HG03521 (cell line): ENCODE results near the gene CNTNAP2.
"Not testable (repeated sequence)": the region's sequence is repeated elsewhere in the genome, so short reads cannot be mapped to it uniquely, and the experiment has no call there.

Experiments used
- ATAC-seq: cut with Tn5 transposase; IDR thresholded peaks from one replicate; pipeline ENCODE4 v1.9.1; 2021; ENCODE audit warnings: mild to moderate bottlenecking, moderate library complexity; ENCODE audit not compliant: unreplicated experiment

The CNTNAP2 gene

DNA sequence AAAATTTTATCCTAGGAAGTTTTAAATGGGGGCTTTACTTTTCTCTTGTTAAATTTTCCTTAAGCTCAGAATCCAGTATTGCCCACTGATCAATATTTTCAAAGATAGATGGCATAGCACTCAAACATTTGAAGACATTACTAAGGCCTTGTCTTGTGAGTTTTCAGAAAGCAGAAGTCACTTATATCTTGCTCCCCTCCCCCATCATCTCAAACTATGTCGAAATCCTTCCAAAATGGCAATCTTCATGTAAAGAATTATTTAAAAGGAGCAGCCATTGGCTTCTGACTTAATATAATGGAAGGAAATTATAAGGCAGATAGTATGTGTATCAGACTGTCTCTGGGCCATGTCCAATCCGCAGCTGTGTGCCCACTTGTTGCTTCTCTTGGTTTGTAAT, 1920.4 kb downstream of the CNTNAP2 start:
- ATAC-seq: no peak

DNA sequence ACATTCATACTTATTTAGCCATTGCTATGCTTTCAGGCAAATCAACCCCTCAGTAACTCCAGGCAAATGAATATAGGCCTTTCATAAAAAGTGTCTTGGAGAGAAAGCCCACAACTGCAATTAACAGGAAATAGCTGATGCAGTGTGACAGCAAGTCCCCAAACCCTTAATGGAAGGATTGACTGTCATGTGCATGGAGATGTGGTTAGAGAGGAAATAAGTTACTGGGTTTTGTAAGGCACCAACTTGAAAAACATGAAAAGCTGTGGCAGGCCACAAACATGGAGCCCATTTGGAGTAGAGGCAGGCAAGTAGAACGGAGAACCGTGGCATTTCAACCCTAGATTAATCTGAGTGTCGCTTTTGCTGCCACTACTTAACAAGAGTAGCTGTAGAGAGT, 1924.6 kb downstream of the CNTNAP2 start:
- no peak for ATAC-seq

DNA sequence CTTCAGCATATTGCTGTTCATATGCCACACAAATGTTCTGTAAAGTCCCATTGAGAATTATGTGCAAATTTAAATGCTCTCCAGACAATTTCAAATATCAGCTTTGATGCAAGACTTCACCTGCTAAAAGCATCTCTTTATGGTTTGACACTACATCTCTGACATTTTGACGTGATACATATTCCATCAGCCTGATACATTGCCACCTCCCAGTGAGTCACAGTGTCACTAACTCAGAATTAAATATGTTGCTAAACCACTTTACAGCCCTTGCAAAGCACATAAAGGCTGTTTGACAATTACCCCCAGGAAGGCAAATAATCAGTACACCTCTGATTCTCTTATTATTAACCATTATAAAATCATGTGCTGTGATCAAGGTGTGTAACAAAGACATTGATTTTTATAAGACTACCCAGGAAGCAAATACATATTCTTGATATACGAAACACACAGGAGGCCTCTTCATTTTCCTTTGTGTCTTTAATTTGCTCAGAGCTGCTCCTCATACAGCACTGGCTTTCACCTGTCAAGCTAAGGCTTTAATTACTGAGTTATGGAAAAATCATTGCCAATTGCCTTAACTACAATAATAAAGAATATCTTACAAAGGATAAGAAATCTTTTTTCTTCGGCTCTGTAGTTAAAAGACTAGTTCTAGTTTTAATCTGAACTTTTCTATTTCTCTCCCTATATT, 1926.5 kb downstream of the CNTNAP2 start:
- ATAC-seq: no peak

DNA sequence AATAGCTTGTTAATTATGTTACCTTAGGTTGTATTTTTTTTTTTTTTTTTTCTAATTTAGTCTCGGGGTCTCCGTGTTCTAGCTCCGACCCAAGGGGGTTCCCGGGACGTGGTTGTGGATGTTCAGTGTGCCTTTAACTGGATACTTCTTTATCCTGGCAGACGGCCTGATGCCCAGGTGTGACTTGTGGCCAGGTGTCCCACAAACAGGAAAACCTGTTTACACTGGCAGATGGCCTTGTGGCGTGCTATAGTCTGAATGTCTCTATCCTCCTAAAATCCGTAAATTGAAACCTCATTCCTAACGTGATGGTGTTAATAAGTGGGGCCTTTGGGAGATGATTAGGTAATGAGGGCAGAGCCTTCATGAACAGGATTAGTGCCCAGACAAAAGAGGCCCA, 1927.6 kb downstream of the CNTNAP2 start:
- ATAC-seq: no peak

DNA sequence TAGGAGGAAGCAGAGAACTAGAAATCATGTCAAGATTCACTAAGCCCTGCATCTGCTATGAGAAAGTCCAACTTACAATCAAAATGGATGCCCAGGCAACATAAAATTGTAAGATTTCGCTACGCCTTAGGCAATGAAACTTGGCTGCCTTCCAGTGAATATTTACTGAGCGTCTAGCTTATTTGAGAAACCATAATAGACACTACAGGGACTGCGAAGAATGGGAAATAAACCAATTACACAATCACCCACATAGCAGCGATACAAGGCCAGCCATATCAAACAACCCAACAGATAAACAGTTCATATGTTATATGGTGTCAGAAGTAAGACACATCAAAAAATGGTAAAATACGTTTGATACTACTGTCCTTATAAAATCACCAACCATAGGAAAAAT, 1928.9 kb downstream of the CNTNAP2 start:
- no peak for ATAC-seq

DNA sequence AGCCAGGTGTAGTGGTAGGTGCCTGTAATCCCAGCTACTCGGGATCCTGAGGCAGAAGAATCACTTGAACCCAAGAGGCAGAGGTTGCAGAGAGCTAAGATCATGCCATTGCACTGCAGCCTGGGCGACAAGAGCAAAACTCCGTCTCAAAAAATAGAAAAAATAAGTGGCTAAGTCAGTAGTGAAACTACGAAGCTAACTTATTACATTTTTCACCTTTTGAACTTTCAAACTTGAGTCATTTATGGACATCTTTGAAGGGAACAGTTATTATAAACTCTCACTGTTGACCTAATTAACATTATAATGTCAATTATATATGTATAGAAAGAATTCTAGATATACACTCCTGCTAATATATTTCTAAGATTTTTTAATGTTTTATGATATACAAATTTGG, 1932.5 kb downstream of the CNTNAP2 start:
- peak; percentile 30 for ATAC-seq

DNA sequence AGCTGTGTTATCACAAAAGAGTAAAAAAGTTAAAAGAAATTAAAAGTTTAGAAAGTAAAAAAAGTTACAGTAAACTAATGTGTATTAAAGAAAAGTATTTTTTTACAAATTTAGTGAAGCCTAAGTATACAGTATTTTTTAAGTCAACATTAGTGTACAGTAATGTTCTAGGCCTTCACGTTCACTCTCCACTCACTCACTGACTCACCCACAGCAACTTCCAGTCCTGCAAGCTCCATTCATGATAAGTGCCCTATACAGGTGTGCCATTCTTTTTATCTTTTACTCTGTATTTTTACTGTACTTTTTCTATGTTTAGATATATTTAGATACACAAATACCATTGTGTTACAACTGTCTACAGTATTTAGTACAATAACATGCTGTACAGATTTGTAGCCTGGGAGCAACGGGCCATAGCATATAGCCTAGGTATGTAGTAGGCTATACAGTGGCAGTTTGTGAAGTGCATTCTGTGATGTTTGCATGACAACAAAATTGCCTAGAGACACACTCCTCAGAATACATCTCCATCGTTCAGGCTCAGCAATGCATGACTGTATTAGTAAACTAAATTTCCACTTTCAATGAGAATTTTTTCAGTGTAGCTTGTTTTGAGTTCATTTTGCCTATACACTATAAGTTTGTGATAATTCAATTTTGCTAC, 1934.0 kb downstream of the CNTNAP2 start:
- ATAC-seq: peak; percentile 52

DNA sequence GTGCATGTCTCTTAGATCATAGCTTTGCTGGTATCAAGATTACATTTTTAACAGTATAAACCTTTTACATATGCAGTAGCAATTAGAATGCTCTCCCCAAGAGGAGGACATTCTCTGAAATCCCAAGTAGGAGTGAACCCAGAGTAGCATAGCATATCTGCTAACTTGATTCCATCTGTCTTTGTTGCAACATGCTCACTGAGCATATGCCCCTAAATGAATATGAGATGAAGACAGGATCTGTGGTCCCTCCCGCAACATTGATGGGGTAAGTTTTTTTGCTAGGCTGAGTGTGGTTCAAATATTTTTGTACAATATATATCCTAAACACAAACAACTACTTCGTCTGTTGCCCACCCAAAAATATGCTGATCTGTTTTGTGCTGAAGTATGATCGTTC, 1939.8 kb downstream of the CNTNAP2 start:
- ATAC-seq: no peak

DNA sequence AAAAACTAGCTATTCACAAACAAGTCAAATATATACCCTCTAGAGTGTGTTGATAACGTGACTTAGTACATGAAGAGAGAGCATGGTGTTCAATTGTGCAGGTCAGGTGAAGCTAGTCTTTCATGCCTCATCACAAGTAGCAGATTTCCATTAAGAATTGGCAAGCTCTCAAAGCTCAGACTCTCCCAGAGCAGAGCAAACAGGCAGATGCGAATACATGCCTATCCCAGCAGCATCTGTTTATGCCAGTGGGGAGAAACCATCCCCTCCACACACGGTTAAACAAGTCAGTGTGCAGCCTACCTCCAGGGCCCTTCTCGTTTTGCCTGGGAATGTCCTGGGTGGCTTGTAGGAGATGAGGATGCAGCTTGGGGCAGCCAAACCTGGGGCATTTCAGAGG, 1941.5 kb downstream of the CNTNAP2 start:
- no peak for ATAC-seq

DNA sequence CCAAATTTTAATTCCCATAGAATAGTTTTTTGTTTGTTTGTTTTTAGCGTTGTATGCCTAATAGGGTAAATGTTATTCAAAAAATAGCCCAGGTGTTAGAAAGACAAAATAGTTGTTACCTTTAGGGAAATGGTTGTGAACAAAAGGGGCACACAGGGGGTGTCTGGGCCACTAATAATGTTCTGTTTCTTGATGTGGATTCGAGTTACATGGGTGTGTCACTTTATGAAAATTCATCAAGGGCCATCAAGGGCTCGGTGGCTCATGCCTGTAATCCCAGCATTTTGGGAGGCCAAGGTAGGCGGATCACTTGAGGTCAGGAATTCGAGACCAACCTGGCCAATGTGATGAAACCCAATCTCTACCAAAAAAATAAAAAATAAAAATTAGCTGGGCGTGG, 1942.2 kb downstream of the CNTNAP2 start:
- no peak for ATAC-seq

DNA sequence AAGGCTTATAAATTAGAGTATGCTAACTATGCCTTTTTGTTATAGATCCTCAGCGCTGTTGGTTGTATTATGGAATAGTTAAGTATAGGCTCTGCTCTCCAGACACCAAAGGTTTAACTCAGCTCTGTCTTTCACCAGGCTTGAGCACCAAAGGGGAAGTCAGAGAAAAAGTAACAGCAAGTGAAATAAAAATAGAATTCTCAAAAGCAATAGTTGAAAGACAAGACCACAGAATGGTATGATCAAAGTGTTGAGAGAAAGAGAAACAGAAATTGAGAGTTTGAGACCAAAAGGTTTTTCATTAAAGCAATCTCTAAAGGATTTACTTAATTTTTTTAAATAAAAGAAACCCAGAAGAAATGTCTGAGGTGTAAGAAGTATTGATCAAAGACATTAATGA, 1944.1 kb downstream of the CNTNAP2 start:
- ATAC-seq: peak; percentile 98

DNA sequence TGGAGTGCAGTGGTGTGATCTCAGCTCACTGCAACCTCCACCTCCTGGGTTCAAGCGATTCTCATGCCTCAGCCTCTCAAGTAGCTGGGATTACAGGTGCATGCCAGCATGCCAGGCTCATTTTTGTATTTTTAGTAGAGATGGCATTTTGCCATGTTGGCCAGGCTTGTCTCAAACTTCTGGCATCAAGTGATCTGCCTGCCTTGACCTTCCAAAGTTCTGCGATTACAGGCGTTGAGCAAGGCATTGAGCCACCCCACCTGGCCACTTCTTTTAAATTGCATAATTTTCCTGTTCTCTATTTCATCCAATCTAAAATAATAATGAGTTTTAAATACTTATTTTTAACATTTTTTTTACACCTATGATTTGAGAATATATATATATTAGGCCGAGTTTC, 1961.5 kb downstream of the CNTNAP2 start:
- not testable (repeated sequence) for ATAC-seq

DNA sequence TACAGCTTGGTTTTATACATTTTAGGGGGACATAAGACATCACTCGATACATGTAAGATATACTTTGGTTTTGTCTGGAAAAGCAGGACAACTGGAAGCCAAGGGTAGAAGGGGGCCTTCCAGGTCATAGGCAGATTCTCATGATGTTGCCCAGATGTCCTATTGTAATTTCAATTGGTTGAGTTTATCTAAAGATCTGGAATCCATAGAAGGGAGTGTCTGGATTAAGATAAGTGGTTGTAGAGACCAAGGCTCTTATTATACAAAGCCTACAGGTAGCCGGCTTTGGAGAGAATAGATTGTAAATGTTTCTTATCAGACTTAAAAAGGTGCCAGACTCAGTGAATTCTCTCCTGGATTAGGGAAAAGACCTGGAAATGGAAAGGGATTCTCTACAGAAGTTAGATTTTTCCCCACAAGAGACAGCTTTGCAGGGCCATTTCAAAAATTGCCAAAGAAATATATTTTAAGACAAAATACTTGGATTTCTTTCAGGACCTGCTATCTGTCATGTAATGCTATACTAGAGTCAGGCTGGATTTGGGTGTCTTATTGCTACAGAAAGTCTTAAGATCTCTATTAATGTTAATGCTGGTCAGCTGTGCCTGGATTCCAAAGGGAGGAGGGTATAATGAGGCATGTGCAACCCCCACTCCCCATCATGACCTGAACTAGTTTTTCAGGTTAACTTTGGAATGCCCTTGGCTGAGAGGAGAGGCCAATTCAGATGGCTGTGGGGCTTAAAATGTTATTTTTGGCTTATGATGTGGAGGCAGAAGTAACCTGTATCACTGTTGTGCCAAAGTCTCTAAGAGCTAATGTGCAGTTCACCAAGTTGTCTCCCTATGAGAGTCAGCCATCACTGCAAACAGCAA, 1962.8 kb downstream of the CNTNAP2 start:
- ATAC-seq: no peak

DNA sequence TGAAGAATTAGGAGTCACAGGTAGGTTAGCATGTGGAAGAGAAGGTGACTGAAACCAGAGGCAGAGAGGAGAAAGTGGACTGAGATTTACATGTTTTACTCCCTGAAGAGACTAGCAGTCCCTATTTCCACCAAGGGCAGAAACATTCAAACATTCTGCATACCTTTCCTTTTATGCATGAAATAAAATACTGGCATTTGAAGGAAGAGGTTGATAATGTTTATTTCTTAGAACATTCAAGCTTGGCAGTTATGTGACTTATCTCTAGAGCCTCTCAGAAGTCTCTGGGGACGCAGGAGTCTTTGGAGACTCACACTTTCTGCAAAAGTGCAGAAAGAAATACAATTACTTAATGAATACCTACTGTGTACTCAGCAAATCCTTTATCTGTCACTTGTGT, 1966.8 kb downstream of the CNTNAP2 start:
- ATAC-seq: no peak

DNA sequence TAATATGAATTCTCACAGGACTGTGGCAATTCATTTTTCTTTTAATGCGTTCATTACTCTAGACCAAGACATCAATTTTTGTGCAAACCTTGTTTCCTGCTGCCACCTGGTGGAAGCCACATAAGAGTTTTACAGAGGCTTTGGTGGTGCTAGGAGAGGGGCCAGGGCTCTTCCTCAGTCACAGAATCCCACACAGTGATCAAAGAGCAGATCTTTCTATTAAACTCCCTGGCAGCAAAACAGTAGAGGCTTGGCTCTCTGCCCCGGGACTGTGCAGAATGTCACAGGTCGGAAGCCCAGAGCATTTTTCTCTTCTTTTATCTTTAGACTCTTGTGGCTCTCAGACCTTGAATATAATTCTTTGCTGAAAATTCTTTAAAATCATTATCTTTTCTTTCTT, 1967.5 kb downstream of the CNTNAP2 start:
- ATAC-seq: no peak

DNA sequence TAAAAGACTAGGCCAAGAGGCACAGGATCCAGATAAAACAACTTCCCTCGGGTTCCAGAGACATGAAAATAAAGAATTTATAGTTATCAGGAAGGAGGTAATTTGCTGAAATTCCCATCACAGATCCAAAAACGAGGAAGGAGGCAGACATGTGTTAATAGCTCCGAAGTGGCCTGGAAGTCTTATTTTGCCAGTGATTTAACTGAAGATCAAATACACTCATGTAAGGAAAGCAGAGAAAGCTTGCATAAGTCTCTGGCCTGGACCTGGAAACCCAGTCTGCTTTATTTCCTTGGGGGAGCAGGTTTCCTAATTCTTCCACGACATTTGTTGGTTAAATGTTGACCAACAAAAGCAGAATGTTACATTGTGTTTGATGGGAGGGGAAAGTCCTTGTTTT, 1975.3 kb downstream of the CNTNAP2 start:
- no peak for ATAC-seq

DNA sequence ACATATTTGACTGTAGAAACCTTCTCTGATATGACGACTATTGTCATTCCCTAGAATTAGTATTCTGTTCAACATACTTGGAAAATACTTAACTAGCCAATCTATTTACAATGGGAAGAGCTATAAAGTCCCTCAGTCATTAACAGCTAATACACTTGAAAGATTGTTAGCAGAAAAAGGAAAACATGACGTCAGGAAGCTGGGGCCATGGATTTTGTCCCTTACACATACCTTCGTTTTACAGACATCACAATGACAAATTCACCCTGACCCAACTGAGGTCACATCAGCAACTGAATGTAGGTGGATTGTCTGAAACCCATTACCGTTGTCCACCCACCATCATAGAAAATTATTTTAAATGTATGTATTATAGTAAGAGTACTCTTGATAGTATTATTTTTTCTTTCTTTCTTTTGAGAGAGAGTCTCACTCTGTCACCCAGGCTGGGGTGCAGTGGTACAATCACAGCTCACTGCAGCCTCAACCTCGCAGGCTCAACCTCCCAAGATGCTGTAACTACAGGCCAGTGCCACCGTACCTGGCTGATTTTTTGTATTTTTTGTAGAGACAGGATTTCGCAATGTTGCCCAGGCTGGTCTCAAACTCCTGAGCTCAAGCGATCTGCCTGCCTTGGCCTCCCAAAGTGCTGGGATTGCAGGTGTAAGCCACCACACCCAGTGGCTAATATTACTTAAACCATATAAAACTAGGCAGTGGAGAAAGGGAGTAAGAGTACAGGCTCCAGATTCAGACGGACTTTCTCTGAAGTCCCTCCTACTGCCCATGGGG, 1977.0 kb downstream of the CNTNAP2 start:
- ATAC-seq: no peak

DNA sequence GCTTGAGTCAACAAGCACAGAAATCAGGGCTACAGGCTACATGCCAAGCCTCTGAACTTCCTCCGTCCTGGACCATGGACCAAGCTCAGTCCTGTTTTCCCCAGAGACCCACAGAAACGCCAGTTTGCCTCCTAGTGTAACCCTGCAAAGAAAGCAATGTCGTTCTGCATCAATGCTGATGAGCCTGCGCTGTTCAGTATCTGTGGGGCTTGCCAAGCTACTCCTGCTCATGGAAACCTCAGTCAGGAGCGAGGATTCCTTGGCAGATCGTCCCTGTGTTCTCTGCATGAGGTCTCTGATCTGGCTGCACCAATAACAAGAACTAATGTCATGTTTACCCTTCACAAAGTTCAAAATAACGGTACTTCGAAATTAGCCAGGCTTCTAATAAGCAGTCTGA, 1978.5 kb downstream of the CNTNAP2 start:
- no peak for ATAC-seq

DNA sequence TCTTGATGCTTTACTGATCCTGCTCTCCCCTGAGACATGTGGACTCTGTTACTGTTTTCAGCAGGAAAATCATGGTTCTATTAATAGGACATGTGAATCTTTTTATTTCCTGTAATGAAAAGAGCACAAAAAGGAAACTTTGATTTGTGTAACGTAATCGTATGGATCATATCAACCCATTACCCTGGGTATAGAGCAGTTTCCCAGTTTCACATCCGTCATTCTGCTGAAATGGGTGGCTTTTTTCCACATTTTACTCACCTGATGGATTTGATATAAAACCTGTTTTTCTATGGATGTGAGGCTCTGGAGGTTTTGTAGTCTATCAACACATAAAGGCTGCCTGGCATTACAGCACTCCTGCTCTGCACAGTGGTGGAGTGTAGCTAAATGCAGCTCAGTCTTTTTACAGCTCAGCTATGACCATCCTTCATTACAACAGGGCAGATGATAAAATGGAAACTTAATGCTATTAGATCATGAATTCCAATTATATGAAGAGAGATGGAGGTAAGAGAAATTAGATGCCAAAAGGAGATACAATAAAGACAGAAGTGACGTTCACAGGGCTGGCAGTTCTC, 1987.6 kb downstream of the CNTNAP2 start:
- no peak for ATAC-seq

DNA sequence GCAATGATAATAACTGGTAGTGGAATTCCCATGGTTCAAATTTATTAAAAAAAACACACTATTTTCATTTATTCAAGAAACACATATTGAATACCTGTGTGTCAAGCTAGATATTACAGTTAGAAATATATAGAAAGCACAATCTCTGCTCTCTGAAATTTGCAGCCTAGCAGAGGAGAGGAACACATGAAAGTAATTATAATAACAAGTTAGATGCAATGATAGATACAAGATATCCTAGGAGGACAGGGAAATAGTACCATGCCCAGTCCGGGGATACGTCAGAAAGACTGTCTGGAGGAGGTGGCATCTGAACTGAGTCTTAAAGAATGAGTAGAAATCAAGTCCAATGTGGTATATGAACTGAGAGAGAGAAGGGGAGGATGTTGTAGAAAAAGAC, 1988.3 kb downstream of the CNTNAP2 start:
- ATAC-seq: no peak

DNA sequence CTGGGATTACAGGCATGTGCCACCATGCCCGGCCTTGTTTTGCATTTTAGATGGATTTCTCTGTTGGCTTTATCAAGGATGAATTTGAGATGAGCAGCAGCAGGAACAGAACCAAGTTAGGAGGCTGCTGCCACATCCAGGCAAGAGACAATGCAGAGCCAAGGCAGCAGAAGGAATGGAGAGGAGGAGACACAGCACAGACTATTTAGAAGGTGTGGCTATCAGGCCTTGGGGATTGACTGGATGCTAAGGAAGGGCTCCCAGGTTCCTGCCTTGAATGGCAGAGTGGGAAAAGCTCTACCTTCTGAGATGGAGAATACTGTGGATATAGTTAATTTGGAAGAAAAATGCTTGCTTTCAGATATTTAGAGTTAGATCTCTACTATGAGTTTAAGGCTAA, 1989.3 kb downstream of the CNTNAP2 start:
- no peak for ATAC-seq
